CD4-positive, alpha-beta T cell treated with Interleukin-2 at 100 ng/mL for 4 hours (primary cell): ENCODE data around the gene MRPL53.

Experiments used
- DNase-seq: peaks from one replicate; pipeline ENCODE4 v3.0.0-alpha.2; 2020; ENCODE audit warnings: low spot score

Gene MRPL53

DNA sequence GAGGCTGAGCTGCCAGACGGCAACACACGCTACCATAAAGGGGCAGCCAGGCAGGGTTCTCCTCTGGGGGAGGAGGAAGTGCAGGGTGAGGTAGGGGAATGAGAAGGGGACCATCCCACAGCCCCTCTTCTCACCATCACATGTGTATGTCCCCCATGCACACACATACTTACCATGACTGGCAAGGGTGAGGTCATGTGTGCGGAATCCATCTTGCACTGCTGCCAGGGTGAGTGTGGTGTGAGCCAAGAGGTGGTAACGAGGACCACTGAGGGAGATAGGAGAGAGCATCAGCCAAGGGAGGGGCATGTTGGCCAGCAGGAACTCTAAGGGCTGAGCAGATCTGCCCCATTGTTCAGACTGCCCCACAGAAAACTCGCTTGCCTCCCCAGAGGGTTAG is 43.8 kb downstream of the MRPL53 start:
- no peak for DNase-seq

DNA sequence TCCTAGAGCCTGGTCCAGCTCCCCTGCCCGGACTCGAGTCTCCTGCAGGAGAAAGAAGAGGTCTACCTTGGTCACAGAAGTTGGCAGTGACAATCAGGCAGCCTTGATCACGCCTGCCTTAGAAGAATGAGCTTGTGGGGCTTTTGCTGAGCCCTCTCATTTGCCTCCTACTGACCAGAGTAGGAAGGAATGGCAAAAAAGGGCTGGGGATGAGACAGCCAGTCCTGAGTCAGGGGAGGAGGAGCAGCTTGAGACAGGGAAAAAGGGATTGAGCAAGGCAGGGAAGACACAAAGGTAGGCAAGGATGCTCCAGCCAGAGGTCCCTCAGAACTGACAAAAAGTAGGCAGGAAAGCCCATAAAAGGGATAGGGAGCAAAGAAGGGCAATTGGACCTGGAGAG is 44.9 kb downstream of the MRPL53 start:
- DNase-seq: no peak

DNA sequence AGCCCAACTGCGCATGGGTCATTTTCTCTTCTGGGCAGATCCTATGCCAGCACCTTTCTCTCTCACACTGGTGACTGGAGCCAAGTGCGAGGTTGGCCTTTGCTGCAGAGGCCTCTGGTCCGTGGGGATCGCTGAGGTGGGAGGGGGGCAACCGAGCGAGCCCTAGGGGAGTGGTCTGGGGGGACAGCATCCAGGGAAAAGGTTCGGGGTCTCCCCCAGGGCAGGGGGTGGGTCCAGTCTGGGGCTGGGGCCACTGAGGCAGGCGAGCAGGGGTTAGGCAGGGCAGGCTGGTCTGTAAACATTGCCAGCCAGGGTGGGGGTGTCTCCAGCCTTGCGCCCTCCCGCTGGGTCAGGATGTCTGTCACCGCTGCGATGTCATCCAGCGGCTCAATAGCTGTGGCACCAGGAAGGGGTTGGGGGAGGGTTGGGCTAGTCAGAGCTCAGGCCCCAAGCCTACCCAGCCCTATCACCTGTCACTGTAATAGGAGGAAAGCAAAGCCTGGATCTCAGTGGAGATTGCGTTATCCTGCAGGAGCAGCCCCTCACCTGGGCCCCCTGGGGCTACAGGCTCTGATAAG is 46.2 kb downstream of the MRPL53 start:
- DNase-seq: no peak

DNA sequence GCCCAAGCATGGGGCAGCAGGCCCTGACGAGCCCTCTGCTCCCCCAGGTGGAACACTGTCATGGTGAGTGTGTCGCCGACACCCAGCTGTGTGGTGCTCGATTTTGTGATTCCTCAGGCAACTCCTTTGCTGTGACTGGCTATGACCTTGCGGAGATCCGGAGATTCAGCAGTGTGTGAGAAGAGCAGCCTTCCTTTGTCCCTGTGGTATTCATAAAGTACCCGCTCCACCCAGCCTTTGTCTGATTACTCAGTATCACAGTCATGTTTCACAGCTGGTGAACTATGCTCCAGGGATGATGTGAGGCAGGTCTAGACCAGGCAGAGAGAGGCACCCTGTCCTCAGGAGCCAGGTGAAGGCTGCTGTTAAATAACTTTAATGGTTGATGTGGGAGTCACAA is 47.0 kb downstream of the MRPL53 start:
- DNase-seq: no peak

DNA sequence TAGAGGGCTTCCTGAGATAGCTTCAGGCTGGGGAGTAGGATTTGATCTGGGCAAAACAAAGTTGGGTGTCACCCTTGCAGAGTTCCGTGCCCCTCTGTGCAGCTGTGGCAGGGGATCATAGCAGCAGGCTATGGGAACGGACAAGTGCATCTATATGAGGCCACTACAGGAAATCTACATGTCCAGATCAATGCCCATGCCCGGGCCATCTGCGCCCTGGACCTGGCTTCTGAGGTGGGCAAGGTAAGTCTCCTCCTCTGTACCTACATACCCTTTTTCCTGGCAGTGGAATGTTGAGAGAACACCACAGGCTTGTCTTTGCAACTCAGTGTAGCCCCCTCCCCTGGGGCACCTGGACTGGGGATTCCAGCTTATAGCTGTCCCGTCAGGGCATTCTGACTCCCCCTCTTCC is 47.5 kb downstream of the MRPL53 start:
- no peak for DNase-seq

DNA sequence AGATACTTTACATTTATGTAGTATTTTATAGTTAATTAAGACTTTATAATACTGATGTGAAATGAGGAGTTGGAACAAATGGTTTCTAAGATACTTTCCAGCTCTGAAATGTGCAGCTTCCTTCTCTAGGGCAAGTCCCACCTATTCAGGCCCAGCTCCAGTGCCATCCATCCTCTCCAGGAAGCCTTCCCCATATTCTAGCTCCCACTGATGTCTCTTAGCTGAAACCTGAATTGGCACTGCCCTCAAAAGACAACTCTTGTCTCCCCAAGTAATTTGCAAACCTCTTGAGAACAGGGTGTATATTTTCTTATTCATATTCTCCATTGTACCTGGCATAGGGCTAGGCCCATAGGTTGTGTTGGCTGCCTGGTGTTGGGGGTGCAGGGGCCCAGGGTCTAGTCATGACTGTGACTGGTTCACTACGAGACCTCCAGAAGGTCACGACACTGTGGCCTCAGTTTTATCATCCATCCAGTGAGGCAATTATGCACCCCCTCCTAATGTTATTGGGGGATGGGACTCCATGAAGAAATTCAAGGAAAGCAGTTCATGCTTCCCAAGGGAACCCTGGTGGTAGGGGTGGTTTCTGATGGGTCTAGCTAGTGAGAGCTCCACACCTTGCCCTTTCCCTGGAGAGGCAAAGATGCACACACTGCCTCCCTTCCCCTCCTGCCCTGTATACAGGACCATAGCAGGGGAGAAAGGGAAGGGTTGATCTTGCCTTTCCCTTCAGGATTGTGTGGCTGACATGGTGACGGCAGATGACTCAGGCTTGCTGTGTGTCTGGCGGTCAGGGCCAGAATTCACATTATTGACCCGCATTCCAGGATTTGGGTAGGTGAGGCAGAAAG is 48.1 kb downstream of the MRPL53 start:
- no peak for DNase-seq

DNA sequence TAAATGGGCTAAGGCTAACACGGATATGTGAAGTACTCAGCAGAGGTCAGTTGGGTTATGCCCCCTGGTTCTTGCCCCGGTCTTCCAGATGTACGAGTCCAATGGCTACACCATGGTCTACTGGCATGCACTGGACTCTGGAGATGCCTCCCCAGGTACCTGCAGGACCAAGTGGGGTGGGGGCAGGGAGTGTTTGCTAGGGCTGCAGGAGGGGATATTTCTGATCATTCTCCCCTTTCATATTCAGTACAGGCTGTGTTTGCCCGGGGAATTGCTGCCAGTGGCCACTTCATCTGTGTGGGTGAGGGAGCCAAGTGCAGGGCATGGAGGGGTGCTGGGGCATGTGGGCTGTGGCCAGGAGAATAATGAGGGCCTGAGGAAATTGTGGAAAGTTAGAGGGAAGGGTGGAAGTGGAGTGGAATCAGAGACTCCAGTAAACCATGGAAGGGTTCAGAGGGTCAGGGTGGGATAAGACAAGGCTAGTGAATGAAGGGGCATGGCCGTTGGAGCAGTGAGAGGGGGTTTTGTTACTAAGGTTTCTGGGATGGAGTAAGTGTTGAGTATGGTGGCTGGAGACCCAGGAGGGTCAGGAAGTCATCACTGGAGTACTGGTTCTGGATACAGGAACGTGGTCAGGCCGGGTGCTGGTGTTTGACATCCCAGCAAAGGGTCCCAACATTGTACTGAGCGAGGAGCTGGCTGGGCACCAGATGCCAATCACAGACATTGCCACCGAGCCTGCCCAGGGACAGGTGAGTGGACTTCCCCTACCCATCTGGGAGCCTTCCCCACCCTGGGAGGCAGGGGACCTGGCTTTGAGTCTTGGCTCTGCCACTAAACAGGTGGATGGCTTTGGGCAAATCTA is 49.0 kb downstream of the MRPL53 start:
- DNase-seq: no peak
